GM21367 (cell line): Measurements from ENCODE around the gene SPRR2G.
"Not testable (repeated sequence)": the region's sequence is repeated elsewhere in the genome, so short reads cannot be mapped to it uniquely, and the experiment has no call there.

ENCODE experiments used
- ATAC-seq: cut with Tn5 transposase; IDR thresholded peaks from one replicate; pipeline ENCODE4 v1.9.1; 2021; ENCODE audit not compliant: unreplicated experiment

Gene SPRR2G

DNA sequence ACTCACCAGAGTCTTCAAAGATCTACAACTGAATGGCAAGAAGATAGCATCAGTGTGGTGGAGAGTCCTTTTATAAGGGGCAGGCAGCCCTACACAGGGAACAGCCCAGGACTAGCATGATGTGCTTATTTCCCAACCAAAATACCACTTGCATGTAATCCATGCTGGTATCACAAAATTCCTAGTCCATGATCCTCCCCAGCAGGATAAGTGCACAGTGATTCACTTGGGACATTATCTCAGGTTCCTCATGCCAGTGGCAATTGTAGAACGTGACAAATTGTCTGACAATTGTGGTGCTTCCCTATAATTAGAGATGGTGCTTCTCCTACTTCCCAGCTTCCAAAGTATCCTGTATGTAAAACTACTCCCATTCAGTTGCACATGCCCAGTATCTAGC lies at the start of gene SPRR2G:
TSS of gene SPRR2G (minus strand) at position 45 of the 400 bp plus-strand sequence. CDS start 780 bp downstream, outside the sequence.
- no peak for ATAC-seq

DNA sequence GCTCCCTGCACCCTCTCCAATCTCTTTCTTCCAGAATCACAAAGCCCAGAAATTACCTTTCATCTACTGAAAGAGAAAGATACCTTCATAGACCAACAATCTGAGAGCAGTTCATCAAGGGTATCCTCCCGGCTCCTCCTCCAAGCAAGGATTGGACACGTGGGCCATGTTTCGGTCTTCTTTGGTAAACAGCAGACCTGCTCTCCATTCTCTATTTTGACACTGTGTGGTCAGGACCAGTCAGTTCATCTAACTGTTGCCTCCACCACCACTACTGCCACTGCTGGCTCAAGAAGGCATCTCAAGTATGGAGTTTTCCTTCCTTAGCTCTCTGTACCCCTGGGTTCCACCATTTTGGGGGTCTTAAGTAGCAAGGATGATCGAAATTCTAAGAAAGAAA lies 44.5 kb upstream of the SPRR2G start:
- ATAC-seq: no peak

DNA sequence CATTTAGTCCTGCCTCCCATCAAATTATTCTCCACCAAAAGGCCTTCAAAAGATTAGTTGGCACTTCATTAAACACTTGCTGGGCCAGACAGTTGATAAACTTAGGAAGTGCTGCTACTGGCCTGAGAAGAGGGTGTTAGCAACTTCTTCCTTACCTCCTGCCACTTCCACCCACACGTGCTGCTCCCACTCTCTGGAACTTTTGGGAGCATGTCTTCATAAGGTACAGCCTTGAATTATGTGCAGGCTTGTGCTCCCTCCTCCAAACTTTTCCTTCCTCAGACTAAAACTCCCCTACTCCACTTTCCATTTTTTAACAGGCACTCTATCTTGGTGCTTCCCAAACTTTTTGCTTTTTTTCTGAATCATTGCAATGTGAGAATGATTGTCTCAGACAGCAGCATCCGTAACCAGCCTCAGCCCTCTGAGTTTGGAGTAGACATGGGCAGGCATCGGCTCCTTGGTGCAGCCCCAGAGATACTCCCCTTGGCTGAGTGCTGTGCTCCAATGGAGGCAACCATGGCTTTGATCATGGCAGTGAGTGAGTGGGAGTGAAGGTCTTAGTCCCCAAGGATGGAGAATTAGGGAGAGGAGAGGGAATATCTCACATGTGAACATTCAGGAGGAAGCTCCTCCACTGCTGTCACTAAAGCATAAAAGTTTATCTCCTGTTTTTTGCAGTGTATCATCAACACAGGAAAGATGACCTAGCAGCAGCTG lies 43.8 kb upstream of the SPRR2G start:
- no peak for ATAC-seq

DNA sequence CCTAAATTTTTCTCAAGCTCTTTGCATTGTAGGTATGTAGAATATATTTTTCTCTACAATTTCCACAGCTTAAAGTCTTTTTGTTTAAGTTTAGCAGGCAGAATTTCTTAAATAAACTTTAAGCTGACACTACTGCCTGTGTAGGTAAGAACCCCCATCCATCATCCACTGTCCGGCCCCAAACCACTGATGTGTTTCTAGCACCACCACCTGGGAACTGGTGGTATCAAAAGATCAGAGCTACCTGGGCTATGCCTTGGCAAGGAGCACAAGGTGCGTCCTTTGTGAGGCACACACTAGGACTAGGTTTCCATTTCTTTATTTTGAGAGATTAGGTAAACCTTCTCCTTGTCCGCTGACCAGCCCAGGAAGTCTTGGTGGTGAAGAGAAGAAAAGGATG lies 42.0 kb upstream of the SPRR2G start:
- no peak for ATAC-seq

DNA sequence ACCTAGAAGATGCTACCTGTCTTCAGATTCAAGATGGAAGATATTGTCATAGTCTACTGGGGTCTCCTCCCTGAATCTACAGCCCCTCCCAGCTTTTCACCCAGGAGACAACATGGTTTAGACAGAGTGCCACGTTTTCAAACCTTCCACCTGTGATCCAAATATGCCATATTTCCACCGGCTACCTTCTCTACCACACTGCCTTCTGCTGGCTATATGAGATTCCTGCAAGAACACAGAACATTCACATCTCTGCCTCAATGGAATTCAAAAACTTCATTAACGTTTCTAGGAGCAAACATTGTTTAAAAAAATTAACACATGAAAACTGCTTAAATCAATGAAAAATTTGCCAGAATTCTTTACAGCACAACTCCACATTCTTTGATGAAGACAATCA lies 39.7 kb upstream of the SPRR2G start:
- ATAC-seq: no peak

GRCh38 chr1:153188301-153188700 lies 37.6 kb upstream of the SPRR2G start:
- not testable (repeated sequence) for ATAC-seq

- no peak for ATAC-seq
Observed at GRCh38 chr1:153180556-153180955, 29.9 kb upstream of the SPRR2G start.

DNA sequence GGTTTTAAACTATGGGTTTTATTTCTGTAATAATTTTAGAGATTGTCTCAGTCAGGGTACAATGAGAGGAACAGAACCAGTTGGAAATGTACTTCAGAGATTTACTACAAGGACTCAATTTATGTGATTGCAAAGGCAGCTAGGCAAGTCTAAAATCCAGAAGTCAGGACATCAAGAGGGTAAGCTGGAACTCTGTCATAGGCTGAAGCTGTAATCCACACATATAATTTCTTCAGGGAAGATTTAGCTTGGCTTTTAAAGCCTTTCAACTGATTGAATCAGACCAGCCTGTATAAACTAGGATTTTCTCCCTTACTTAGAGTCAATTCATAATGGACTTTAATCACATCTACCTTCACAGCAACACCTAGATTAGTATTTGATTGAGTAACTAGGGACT lies 28.2 kb upstream of the SPRR2G start:
- no peak for ATAC-seq

- ATAC-seq: no peak
Observed at GRCh38 chr1:153174624-153175023, 23.9 kb upstream of the SPRR2G start.

DNA sequence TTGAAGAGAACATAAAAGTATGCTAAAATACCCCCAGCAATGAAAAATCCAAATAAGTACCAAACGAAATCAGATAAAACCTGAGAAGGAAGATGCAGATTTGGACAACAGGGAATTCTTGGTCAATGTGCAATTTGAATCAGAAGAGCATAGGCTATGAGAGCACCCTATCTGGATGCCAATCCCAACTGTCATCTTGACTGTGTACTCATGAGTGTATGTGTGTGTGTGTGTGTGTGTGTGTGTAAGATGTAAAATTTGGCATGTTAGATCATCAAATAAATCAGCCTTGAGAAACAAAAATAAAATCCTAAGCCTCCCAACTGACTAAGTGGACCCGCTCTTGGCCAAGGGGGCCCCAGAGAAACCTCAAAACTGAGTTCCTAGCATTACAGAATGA lies 18.0 kb upstream of the SPRR2G start:
- no peak for ATAC-seq

DNA sequence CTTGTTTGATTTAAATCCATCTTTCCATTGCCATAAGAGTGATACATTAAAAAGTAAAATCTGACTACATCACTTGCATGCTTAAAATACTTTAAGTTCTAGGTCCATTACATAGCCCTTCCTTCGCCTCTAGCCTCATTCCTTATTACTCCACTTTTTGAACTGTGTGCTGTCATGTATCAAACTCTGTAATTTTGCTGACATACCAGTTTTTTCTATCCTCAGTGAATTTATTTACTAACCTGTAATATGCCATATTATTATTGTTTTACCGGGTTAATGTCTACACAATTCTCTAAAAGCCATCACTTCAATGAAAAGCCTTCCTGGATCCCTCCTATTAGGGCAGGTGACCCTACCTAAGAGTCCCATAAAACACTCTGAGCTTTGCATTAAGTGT lies 4.9 kb upstream of the SPRR2G start:
- ATAC-seq: no peak

GRCh38 chr1:153152481-153152880 lies 1.8 kb upstream of the SPRR2G start:
- no peak for ATAC-seq

GRCh38 chr1:153141377-153141776 lies 9.3 kb downstream of the SPRR2G start:
- ATAC-seq: no peak

- ATAC-seq: no peak
Observed at GRCh38 chr1:153140484-153140883, 10.2 kb downstream of the SPRR2G start.

DNA sequence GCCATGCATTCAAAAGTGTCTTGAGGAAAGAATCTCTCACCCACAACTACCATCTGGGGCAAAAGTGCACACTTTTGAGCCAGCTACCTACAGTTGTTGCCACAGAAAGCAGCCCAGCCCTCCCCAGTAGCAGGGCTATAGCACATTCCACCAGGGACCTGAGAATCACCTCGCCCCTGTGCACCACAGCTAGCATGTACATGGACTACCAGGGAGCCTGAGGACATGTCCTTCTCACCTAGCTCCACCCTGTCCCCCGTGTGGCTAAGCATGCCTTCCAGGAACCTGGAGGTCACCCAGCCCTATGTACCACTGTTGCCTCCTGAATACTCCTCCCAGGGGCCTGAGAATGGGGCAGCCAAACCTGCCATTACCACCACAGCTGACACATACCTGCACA lies 16.9 kb downstream of the SPRR2G start:
- no peak for ATAC-seq

GRCh38 chr1:153133267-153133666 lies 17.4 kb downstream of the SPRR2G start:
- ATAC-seq: no peak

GRCh38 chr1:153128688-153129087 lies 22.0 kb downstream of the SPRR2G start:
- ATAC-seq: not testable (repeated sequence)

DNA sequence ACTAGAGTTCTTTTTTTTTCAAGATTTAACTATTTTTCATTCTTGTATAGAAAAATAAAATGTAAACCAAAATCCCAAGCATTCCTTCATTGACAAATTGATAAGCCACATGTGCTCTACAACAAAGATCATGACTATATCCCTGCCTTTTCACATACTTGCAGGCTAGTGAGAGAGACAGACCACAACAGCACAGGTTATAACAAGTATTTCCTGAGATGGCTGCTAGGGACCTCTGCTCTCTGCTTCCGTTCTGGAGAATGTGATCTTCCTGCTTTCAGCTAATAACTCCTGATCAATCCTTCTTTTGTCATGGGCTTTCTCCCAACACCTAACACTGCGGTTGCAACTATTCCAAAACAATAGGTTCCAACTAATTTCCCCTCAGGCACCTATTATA lies 23.4 kb downstream of the SPRR2G start:
- ATAC-seq: no peak

GRCh38 chr1:153125536-153125935 lies 25.2 kb downstream of the SPRR2G start:
- no peak for ATAC-seq

DNA sequence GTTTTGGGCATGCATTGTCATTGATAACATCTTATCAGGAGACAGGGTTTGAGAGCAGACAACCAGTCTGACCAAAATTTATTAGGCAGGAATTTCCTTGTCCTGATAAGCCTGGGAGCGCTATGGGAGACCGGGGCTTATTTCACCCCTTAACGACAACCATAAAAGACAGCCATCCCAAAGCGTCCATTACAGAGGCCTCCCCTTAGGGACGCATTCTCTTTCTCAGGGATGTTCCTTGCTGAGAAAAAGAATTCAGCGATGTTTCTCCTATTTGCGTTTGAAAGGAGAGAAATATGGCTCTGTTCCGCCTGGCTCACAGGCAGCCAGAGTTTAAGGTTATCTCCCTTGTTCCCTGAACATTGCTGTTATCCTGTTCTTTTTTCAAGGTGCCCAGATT lies 26.9 kb downstream of the SPRR2G start:
- not testable (repeated sequence) for ATAC-seq

DNA sequence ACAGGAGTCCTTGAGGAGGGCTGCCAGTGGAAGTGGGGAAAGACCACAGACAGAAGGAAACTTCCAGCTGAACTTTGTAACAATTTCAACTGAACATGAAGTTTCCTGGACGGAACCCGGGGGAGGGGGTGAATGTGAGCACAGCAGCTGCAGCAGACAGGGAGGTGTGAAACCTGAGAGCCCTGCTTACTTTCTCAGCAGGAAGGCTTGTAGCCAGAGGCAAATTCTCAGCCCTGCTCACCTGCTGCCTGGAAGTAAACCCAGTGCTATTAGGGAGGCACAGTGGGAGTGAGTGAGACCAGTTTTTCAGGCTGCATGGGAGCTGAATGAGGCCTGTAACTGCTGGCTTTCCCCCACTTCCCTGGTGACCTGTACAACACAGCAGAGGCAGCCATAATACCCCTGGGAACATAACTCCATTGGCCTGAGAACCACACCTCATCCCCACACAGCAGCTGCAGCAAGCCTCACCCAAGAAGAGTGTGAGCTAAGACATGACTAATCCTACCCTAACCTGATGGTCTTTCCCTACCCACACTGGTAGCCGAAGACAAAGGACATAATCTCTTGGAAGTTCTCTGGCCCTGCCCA lies 27.8 kb downstream of the SPRR2G start:
- ATAC-seq: no peak

DNA sequence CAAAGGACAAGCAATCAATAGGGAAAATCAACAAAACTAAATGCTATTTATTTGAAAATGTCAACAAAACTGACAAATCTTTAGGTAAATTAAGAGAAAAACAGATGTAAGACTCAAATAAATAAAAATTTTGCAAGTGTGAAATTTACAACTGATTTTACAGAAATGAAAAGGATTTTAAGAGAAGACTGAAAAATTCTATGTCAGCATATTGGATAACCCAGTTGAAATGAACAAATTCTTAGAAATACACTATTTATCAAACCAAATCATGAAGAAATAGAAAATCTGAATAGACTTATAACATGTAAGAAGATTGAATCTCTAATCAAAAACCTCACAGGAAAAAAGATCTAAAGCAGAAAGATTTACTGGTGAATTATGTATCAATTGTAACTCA lies 29.7 kb downstream of the SPRR2G start:
- no peak for ATAC-seq

DNA sequence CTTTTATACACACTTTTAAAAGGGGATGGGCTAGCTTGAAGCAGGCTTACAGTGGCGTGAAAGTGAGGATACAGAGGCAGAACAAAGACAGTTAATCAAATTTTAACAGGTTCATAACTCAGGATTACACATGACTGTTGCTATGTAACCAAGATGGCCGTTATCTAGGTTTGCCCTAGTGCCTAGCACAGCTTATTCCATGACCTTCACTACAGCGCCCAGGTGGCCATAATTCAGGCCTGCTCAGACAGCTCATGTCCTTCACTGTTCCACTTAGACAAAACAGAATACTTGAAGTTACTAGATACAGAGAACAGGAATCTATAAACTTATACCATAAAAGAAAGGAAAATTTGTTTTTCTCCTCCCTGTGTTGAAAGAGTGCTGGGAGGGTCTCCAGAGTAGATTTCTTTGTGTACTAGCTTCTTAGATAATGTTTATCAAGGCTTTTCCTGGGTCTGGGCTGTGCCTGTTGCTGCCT lies 31.2 kb downstream of the SPRR2G start:
- no peak for ATAC-seq
